GM10847 (cell line): ENCODE results near the gene CADPS2.

ENCODE experiments used
- POLR2A ChIP-seq: IDR thresholded peaks from 2 replicates; pipeline ENCODE4 v1.6.1; 2011; ENCODE audit not compliant: insufficient read length; ENCODE audit errors: extremely low read depth

CADPS2 gene

GRCh38 chr7:122312789-122313188 lies 573.5 kb downstream of the CADPS2 start:
- no peak for TF ChIP-seq POLR2A

GRCh38 chr7:122311734-122312450 lies 574.4 kb downstream of the CADPS2 start:
- TF ChIP-seq POLR2A = no peak

DNA sequence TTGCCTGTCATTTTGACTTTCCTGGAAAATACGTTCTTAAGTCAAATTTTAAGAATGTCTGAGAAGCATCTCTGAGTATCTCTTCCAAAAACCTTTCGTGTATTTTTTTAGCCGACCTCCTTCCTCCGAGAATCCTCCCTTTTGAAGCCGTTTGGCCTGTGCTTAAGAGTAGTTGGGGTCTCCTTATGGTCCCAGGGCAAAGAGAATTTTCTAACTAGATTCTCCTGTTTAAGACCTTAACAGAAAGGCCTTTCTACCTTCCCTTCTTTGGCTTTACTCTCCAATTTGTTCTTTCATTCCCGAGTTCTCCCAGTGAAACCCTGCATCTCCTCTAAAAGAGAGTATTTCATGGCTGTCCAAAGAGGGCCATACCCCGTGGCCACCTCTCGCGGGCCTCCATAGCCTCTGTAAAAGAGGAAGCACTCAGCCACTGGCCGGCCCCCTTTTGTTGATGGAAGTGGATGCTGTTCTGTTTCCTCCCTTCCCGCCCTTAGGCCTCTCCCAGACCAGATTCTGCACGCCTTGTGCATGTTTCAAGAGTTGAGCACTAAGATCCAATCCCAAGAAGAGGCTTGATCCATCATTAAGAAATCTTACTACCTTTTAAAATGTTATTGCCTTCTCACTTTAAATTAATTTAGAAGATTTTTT lies 575.1 kb downstream of the CADPS2 start:
- TF ChIP-seq POLR2A = no peak

- TF ChIP-seq POLR2A = no peak
Measured at GRCh38 chr7:122310119-122311021, 575.9 kb downstream of the CADPS2 start.

DNA sequence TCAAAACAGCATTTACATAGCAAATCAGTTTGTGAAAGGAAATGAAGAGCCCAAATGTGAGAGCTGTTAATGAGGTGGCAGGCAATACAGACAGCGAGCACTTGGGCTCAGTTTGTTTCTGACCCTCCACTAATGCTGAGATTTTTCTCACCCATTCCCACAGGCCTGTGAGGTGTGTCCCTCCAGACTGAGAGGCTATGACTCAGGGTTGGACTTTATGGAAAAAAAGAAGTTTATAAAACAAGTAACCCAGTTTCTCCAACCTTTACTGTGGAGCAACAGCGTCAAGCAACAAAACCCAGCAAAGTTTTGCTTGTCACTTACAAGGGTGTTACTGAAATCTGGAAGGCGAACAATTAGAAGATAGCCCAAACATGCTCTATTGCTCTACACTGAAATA lies 576.8 kb downstream of the CADPS2 start:
- no peak for TF ChIP-seq POLR2A

DNA sequence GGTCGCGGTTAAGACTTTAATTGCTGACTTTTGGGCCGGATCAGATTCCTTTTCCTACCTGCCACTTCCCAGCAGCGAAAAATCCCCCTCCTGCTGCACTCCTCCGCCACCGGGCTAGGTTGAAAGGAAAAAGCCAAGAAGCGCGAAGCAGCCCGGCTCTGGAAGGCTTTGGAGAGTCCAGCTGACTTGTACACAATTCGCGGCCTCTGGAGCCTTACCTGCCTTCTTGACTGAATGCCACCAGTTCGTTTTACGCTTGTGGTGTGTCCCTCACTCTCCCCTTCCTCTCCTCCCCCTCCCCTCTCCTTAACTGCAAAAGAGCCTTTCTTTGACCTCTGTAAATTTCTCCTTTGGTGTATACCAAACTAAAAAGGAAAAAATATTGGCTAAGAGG lies 579.0 kb downstream of the CADPS2 start:
- no peak for TF ChIP-seq POLR2A

DNA sequence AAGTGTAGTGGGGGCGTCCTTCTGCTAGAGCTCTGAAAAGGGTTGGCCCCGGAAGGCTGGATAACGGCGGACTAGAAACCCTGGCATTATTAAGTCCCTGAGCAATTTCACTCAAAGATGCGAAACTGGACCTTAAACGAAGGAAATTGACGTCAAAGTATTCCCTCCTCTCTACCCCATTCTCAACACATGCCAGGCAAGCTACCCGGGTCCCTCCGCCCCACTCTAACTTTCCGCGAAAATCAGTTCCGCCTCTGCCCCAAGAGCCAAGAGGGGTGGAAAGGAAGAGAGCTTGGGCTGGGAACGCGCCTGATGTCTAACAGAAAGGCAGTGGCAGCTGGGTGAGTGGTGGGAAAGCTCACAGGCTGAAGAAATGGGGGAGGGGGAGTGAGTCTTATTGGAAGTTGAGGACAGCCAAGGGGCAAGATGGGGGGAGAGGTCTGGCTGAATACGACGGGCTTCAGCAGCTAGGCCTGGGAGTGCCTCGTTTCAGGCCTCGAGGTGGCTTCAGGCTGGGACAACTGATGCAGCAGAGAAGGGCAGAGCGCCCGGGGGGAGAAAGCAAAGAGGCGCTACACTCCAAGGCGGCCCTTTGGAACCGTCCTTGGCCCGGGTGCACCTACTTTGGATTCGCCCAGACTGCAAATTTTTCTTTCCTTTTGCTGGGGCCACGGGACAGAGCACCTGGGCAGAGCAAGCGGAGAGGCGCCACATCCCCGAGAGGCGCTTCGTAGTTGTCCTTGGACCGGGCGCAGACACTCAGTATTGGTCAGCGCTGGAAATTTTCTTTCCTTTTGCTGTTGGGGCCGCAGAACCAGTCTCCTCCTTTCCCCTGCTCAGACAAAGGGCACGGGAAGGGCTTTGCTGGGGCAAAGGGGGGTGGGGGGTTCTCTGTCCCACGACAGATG lies 579.7 kb downstream of the CADPS2 start:
- no peak for TF ChIP-seq POLR2A

DNA sequence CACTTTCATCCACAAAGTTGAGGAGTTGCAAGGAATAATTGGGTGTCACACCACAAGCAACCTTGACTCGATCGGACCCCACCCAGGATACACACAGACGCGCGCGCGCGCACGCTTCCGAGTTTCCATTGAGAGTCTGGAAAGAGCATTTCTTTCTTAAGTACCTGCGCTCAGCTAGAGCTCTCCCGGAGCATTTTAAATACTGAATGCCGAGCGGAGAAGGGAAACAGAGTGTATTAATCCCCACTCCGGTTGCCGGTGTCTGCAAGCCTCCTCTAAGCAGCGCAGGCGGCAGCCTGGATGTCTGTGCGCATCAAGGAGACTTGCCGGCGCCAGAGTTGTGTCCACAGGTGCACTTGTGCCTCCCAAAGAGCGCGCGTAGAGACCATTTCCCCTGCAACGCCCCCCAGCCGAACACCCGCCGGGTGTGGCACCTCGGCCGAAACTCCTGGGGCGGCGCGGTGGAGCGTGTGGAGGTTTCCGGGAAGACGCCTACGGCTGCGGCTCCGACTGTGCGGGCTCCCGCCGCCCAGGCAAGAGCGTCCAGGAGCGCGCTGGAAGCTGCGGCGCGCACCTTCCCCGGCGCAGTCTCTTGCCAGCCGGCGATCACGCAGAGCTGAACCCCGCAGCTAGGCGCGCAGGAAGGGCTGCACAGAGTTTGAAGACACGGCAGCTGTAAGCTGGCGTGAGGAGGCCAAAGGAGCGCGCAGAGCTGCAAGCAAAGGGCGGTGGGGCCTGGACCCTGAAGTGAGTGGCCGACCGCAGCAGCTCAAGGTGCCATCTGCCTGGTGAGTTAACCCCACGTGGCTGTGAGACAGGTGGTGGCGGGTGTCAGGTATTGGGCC lies 580.6 kb downstream of the CADPS2 start:
- TF ChIP-seq POLR2A = no peak

- TF ChIP-seq POLR2A = no peak
Measured at GRCh38 chr7:122304996-122305421, 581.3 kb downstream of the CADPS2 start.

GRCh38 chr7:122304319-122304975 lies 581.8 kb downstream of the CADPS2 start, which contains the start of gene FEZF1:
Gene FEZF1 (minus strand): TSS chr7:122304750. CDS start chr7:122304437, 313 bp downstream.
- no peak for TF ChIP-seq POLR2A

DNA sequence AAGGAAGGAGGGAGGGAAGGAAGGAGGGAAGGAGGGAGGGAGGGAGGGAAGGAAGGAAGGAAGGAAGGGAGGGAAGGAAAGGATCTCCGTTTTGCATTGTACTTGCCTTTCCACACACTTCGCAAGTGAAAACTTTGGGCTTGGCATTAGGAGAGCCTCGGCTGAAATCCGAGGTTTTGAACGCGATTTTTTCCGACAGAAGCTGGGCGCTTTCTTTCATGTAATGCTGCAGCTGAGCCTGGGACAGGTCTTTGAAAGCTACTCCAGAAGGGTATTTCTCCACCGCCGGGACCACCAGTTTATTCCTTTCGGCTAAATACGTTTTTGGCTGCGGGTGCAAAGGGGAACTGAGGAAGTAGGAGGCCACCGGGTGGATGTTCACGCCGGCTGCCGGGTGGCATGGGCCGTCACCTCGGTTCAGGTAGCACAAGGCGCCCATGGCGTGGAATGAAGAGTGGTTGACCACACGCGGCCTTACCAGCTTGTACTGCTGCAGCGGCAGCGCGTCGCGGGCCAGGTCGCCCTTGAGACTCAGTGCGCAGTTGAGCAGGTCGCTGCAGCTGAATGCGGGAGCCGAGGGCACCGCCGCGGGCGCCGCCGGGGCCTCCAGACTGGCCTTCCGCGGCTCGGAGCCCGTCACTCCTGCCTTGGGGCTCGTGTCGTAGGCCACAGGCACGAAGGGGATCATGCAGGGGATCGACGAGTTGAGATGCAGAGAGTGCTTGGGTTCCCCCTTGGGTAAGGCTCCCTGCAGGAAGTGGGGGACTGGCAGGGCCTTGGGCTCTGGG lies 582.5 kb downstream of the CADPS2 start:
- no peak for TF ChIP-seq POLR2A

- no peak for TF ChIP-seq POLR2A
Measured at GRCh38 chr7:122302761-122303530, 583.3 kb downstream of the CADPS2 start.
